Adipocyte (in vitro differentiated cells): ENCODE results near the gene DFFB.
A peak's percentile ranks its signal among the peaks of the same experiment; 100 is the strongest.

Experiments used
- DNase-seq: peaks from one replicate; pipeline ENCODE4 v3.0.0-alpha.2; 2015; ENCODE audit warnings: low read depth
- H3K27me3 ChIP-seq: replicated peaks from 2 replicates; pipeline ENCODE4 v1.7.0; 2013; ENCODE audit warnings: mild to moderate bottlenecking, low read length, moderate library complexity; ENCODE audit not compliant: control insufficient read depth, insufficient read depth
- H3K36me3 ChIP-seq: 2 replicates; pipeline ENCODE4 v1.7.0; 2013; ENCODE audit warnings: low read length, mild to moderate bottlenecking, moderate library complexity; ENCODE audit not compliant: control insufficient read depth, insufficient read depth, severe bottlenecking
- H3K4me1 ChIP-seq: 2 replicates; pipeline ENCODE4 v1.7.0; 2013; ENCODE audit warnings: mild to moderate bottlenecking, low read length, moderate library complexity; ENCODE audit not compliant: control insufficient read depth, insufficient read depth
- H3K4me3 ChIP-seq: 2 replicates; pipeline ENCODE4 v1.7.0; 2013; ENCODE audit warnings: mild to moderate bottlenecking, low read length, moderate library complexity
- H3K9ac ChIP-seq: 2 replicates; pipeline ENCODE4 v1.7.0; 2013; ENCODE audit warnings: mild to moderate bottlenecking, low read length, moderate library complexity
- H3K9me3 ChIP-seq: 2 replicates; pipeline ENCODE4 v1.7.0; 2013; ENCODE audit warnings: mild to moderate bottlenecking, low read length, moderate library complexity; ENCODE audit not compliant: control insufficient read depth

Gene DFFB

GRCh38 chr1:3876716-3877115 is 19.4 kb downstream of the DFFB start:
- H3K4me1 ChIP-seq: no peaks in the 10 kb centered on the region
- DNase-seq: no peak
- peaks cover 14% of the 10 kb centered on the region for H3K9me3 ChIP-seq
- H3K4me3 ChIP-seq: no peak overlapping the region
- H3K9ac ChIP-seq: no peak overlapping the region
- no peaks in the 10 kb centered on the region for H3K27me3 ChIP-seq
- peaks cover 41% of the 10 kb centered on the region for H3K36me3 ChIP-seq

- no peaks in the 10 kb centered on the region for H3K4me1 ChIP-seq
- H3K36me3 ChIP-seq: peaks cover 32% of the 10 kb centered on the region
- no peak overlapping the region for H3K9ac ChIP-seq
- no peaks in the 10 kb centered on the region for H3K27me3 ChIP-seq
- peak overlapping the region; percentile 10 for H3K4me3 ChIP-seq
- no peak for DNase-seq
- H3K9me3 ChIP-seq: peaks cover 14% of the 10 kb centered on the region
Measured at GRCh38 chr1:3879099-3879498, 21.8 kb downstream of the DFFB start.

GRCh38 chr1:3879787-3880428 is 22.6 kb downstream of the DFFB start:
- no peak for DNase-seq
- H3K9me3 ChIP-seq: peaks cover 14% of the 10 kb centered on the region
- no peak overlapping the region for H3K9ac ChIP-seq
- no peaks in the 10 kb centered on the region for H3K4me1 ChIP-seq
- H3K4me3 ChIP-seq: no peak overlapping the region
- peaks cover 28% of the 10 kb centered on the region for H3K36me3 ChIP-seq
- H3K27me3 ChIP-seq: no peaks in the 10 kb centered on the region

GRCh38 chr1:3880429-3881192 is 23.3 kb downstream of the DFFB start:
- Histone ChIP-seq H3K9me3 (peaks cover 14% of the 10 kb centered on the region), H3K4me3 (no peak overlapping the region), H3K36me3 (peaks cover 30% of the 10 kb centered on the region), H3K9ac (no peak overlapping the region), H3K4me1 (no peaks in the 10 kb centered on the region), H3K27me3 (no peaks in the 10 kb centered on the region)
- no peak for DNase-seq

GRCh38 chr1:3881193-3881480 is 23.9 kb downstream of the DFFB start:
- Histone ChIP-seq H3K9ac (no peak overlapping the region), H3K4me3 (no peak overlapping the region), H3K4me1 (no peaks in the 10 kb centered on the region), H3K27me3 (no peaks in the 10 kb centered on the region), H3K36me3 (peaks cover 32% of the 10 kb centered on the region), H3K9me3 (peaks cover 14% of the 10 kb centered on the region)
- DNase-seq: no peak

GRCh38 chr1:3883194-3883925 is 26.1 kb downstream of the DFFB start:
- H3K27me3 ChIP-seq: no peaks in the 10 kb centered on the region
- H3K4me3 ChIP-seq: no peak overlapping the region
- peaks cover 14% of the 10 kb centered on the region for H3K9me3 ChIP-seq
- no peaks in the 10 kb centered on the region for H3K4me1 ChIP-seq
- H3K9ac ChIP-seq: no peak overlapping the region
- no peak for DNase-seq
- H3K36me3 ChIP-seq: peaks cover 42% of the 10 kb centered on the region

- DNase-seq: no peak
- Histone ChIP-seq H3K4me1 (no peaks in the 10 kb centered on the region), H3K4me3 (no peak overlapping the region)
Measured at GRCh38 chr1:3884966-3885365, 27.7 kb downstream of the DFFB start.

GRCh38 chr1:3885611-3886010 is 28.3 kb downstream of the DFFB start:
- Histone ChIP-seq H3K4me3 (no peak overlapping the region), H3K9ac (no peak overlapping the region)

More at GRCh38 chr1:3884966-3885365, 27.7 kb downstream of the DFFB start:
- H3K9ac ChIP-seq: no peak overlapping the region
- peaks cover 47% of the 10 kb centered on the region for H3K36me3 ChIP-seq
- H3K9me3 ChIP-seq: no peaks in the 10 kb centered on the region
- no peaks in the 10 kb centered on the region for H3K27me3 ChIP-seq

GRCh38 chr1:3886106-3886670 is 28.9 kb downstream of the DFFB start:
- no peaks in the 10 kb centered on the region for H3K9me3 ChIP-seq
- DNase-seq: no peak
- H3K36me3 ChIP-seq: peaks cover 58% of the 10 kb centered on the region
- H3K27me3 ChIP-seq: no peaks in the 10 kb centered on the region
- H3K9ac ChIP-seq: no peak overlapping the region
- H3K4me3 ChIP-seq: no peak overlapping the region
- H3K4me1 ChIP-seq: no peaks in the 10 kb centered on the region

More at GRCh38 chr1:3885611-3886010, 28.3 kb downstream of the DFFB start:
- no peaks in the 10 kb centered on the region for H3K4me1 ChIP-seq
- H3K27me3 ChIP-seq: no peaks in the 10 kb centered on the region
- peaks cover 53% of the 10 kb centered on the region for H3K36me3 ChIP-seq
- no peak for DNase-seq
- H3K9me3 ChIP-seq: no peaks in the 10 kb centered on the region

GRCh38 chr1:3886691-3887090 is 29.4 kb downstream of the DFFB start:
- Histone ChIP-seq H3K9me3 (no peaks in the 10 kb centered on the region), H3K27me3 (no peaks in the 10 kb centered on the region), H3K4me1 (no peaks in the 10 kb centered on the region), H3K36me3 (peaks cover 63% of the 10 kb centered on the region), H3K9ac (no peak overlapping the region), H3K4me3 (no peak overlapping the region)
- DNase-seq: no peak

- Histone ChIP-seq H3K4me3 (no peak overlapping the region), H3K9me3 (no peaks in the 10 kb centered on the region), H3K36me3 (peaks cover 62% of the 10 kb centered on the region), H3K4me1 (no peaks in the 10 kb centered on the region), H3K27me3 (no peaks in the 10 kb centered on the region), H3K9ac (no peak overlapping the region)
- DNase-seq: no peak
Measured at GRCh38 chr1:3888301-3888700, 31.0 kb downstream of the DFFB start.
